Dermis blood vessel endothelial cell (primary cell): Measurements from ENCODE around the gene NSA2. TPM values are rescaled to one million over a fixed set of nuclear protein-coding genes. Genes with fewer than 3 reads are reported as not detected.

ENCODE experiments used
- DNase-seq: peaks from one replicate; pipeline ENCODE4 v3.0.0; 2010
- total RNA-seq: library from RNA; depleted of rRNA; stranded (reverse); fragments of >200 nt; gene quantifications from 2 replicates; pipeline ENCODE4 v1.2.3, GENCODE V29; 2014

Gene NSA2
- total RNA-seq, 1 donor from 2014 or later = 78.1 TPM

GRCh38 chr5:74822288-74822687 is 55.2 kb downstream of the NSA2 start:
- DNase-seq = no peak

- no peak for DNase-seq
Observed at GRCh38 chr5:74829413-74829812, 62.4 kb downstream of the NSA2 start.

Other genes with a start within 250 kb of the NSA2 start
- 26.2 and 32.2 TPM in 2 replicates for gene ENC1, start 126.5 kb upstream of the NSA2 start, total RNA-seq
- 164 and 189 TPM in 2 replicates for gene HEXB, start 82.0 kb upstream of the NSA2 start, total RNA-seq
- gene GFM2, start 132 bp upstream of the NSA2 start, total RNA-seq = 41.2 and 49.2 TPM in 2 replicates
- gene FAM169A, start 99.1 kb downstream of the NSA2 start, total RNA-seq = 4.0 and 4.9 TPM in 2 replicates